NCI-H1092 (cell line): ENCODE measurements around the gene FBXW8.

Experiments
- DNase-seq: peaks from one replicate; lab custom pipeline; 2025; lab: John Stamatoyannopoulos, UW

Gene FBXW8

GRCh38 chr12:117076410-117077372 lies 165.9 kb downstream of the FBXW8 start:
- DNase-seq: no peak

DNA sequence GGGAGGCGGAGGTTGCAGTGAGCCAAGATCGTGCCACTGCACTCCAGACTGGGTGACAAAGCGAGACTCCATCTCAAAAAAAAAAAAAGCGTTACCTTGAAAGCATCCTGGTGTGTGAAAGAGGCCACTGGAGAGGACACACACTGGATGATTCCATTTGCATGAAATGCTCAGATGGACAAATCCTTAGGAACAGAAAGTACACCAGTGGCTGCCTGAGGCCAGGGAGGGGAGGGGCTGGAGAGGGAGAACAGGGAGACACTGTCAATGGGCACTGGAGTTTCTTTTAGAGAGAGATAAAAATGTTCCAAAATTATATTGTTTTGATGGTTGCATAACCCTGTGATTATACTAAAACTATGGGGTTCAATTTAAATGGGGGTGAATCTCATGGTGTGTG lies 168.7 kb downstream of the FBXW8 start:
- no peak for DNase-seq

DNA sequence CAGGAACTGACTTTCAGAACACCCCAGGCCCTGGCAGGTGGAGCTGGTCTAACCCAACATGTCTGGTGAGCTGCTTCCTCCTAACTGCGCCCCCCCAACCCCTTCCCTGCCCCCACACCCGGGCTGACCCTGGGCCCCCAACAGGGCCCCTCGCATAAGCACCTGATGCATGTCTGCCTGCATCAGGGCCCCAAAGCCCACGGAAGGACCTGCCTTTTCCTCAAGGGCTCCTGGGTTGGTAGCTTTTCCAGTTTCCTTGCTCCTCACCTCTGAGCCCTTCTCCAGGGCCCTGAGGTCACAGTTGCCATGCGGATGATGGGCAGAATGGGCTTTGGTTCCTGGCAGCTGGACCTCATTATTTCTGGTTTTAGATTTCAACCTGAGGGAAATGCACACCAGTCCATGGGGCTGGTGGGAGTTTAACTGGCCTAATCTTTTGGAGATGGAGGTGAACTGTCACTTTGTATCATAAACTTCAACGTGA lies 170.0 kb downstream of the FBXW8 start:
- no peak for DNase-seq
